Activated CD8-positive, alpha-beta T cell treated with anti-CD3 and anti-CD28 coated beads, Interleukin-2, amount 10 ng/mL, durations not matched to agents 7 days and 5 days (primary cell): ENCODE measurements around the gene EBF4. TPM values are rescaled to one million over a fixed set of nuclear protein-coding genes. Genes with fewer than 3 reads are reported as not detected.
"Not testable (repeated sequence)": the region's sequence is repeated elsewhere in the genome, so short reads cannot be mapped to it uniquely, and the experiment has no call there.

ENCODE experiments used
- ATAC-seq: fragments of 150-1000 bp; cut with Tn5 transposase; one replicate; pipeline ENCODE4 v1.10.0; 2021; ENCODE audit warnings: moderate library complexity
- CTCF ChIA-PET: fragments of 350-600 bp; sonication (Branson Sonifier 250); formaldehyde crosslinking; loops from one replicate; lab custom pipeline; 2021; ENCODE audit warnings: antibody characterized with exemption; lab: Charles Lee
- POLR2A ChIA-PET: fragments of 350-600 bp; sonication (Branson Sonifier 250); formaldehyde crosslinking; loops from one replicate; lab custom pipeline; 2021; ENCODE audit warnings: antibody characterized with exemption; lab: Charles Lee
- DNase-seq: peaks from one replicate; pipeline ENCODE4 v3.0.0-alpha.2; 2020
- H3K27ac Mint-ChIP-seq: one replicate; pipeline ENCODE4 v1.8.0; 2021; ENCODE audit warnings: mild to moderate bottlenecking, mixed read lengths
- H3K27me3 Mint-ChIP-seq: one replicate; pipeline ENCODE4 v1.8.0; 2021; ENCODE audit warnings: low read depth, mixed read lengths
- H3K36me3 Mint-ChIP-seq: one replicate; pipeline ENCODE4 v1.8.0; 2021; ENCODE audit warnings: low read depth, mixed read lengths
- H3K4me1 Mint-ChIP-seq: one replicate; pipeline ENCODE4 v1.8.0; 2021; ENCODE audit warnings: low read depth, mixed read lengths
- H3K4me3 Mint-ChIP-seq: one replicate; pipeline ENCODE4 v1.8.0; 2021; ENCODE audit warnings: mild to moderate bottlenecking, mixed read lengths
- H3K9me3 Mint-ChIP-seq: one replicate; pipeline ENCODE4 v1.8.0; 2022; ENCODE audit warnings: mixed read lengths; ENCODE audit not compliant: insufficient read depth
- total RNA-seq, 2 experiments: library from RNA; stranded (reverse); gene quantifications; one replicate each; pipeline ENCODE4 v1.2.3, GENCODE V29; 2021

EBF4 gene
- total RNA-seq, 2 experiments from 2014 or later: not detected

DNA sequence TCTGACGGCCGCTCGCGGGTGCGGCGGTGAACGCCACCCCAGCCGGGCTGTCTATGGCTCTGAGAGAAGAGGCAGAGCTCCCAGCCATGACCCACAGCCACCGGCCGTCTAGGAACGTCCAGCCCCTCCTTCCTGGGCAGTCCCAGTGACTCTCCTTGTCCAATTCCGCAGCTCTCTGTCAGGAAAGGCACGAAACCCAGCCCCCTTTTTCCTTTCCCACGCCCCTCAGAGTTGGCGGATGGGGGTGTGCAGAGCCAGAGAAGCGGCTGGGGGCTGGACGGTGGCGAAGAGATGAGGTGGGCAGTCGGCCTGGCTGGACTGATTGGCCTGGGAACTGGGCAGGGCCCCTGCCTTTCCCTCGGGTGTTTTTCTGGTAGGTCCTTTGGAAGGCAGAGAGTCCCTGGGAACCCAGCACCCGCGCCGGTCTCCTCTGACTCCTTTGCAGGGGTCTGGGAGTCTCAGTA is 1.5 kb downstream of the EBF4 start:
- Mint-ChIP-seq H3K27me3 (peaks cover 58% of the 10 kb centered on the region), H3K4me3 (no peak overlapping the region), H3K36me3 (peaks cover 3% of the 10 kb centered on the region), H3K4me1 (peaks cover 9% of the 10 kb centered on the region), H3K9me3 (no peaks in the 10 kb centered on the region), H3K27ac (no peak overlapping the region)
- ChIA-PET POLR2A (no interaction called here), CTCF (interaction anchor here (0.8 to 1.5 kb wide), 2 partner anchors 48 to 59 kb away, joined by 3 to 4 read pairs; no protein-coding TSS in a partner anchor)
- no peak for ATAC-seq
- no peak for DNase-seq

DNA sequence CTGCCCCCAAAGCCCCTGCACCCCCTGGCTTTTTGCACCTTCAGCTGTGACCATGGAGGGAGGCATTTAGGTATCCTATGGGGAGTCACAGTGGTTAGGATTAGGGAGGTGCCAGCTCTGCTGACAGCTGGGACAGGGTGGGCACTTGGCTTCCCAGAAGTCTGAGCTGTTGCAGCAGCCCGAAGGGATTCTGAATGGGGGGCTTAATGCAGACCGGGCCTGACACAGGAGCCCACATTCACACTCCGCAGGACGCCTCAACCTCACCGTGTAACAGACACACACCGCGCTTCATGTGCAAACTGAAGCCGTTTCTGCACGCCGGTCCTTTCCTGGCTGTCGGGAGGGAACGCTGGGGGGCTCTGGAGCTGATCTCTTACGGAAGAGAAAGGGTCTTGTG is 1.9 kb downstream of the EBF4 start:
- ChIA-PET POLR2A (no interaction called here), CTCF (interaction anchor here (0.8 to 1.5 kb wide), 2 partner anchors 47 to 58 kb away, joined by 3 to 4 read pairs; no protein-coding TSS in a partner anchor)
- no peaks in the 10 kb centered on the region for H3K9me3 Mint-ChIP-seq
- DNase-seq (no peak), ATAC-seq (no peak)
- no peak overlapping the region for H3K4me3 Mint-ChIP-seq
- H3K4me1 Mint-ChIP-seq: peaks cover 7% of the 10 kb centered on the region
- peaks cover 3% of the 10 kb centered on the region for H3K36me3 Mint-ChIP-seq
- H3K27ac Mint-ChIP-seq: no peak overlapping the region
- H3K27me3 Mint-ChIP-seq: peaks cover 53% of the 10 kb centered on the region

DNA sequence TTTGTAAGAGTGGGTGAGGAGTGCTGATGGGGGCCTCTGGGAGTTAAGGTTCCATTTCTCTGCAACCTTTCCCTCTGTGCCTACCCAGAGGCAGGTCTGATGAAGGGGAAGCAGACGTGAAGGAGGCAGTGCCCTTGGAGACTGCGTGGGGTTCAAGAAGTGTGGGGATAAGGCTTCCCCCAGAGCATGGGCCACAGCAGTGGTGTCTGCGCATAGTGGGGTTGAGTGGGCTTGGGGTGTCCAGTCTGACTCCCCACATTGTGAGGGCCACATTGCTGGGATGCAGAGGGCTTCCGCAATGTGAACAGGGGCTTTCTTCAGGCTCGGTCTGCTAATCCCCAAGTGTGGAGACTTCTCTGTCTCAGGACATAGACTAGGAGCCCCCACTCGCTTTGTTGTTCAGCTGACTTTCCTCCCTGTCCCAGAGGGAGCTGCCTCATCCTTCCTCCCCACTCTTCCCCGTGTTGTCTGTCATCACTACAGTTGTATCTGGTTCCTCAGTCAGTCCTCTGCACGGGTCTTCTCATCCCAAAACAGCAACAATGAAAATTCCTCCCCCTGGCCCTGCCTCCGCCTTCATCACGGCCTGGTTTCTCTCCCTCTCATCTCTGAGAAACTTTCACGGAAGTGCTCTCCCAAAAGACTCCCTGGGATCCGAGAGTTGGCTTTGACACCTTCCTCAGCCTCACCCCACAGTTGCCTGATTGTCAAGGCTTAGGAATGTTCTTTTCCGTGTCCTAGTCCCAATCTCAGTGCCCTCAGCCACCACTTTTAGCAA is 2.8 kb downstream of the EBF4 start:
- CTCF ChIA-PET: no interaction called here

DNA sequence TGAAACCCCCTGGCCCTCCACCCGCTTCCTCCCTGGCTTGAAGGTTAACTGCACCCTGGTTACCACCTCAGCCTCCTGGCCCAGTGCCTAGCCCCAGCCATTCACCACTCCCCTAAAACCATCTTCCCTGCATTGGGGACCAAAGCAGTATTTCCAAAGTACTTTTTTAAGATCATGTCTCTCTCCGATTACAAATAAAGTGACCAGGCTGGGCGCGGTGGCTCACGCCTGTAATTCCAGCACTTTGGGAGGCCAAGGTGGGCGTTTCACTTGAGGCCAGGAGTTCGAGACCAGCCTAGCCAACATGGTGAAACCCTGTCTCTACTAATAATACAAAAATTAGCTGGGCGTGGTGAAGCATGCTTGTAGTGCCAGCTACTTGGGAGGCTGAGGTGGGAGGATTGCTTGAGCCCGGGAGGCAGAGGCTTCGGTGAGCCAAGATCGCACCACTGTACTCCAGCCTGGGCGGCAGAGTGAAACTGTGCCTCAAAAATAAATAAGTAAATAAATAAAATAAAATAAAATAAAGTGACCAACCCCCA is 3.5 kb downstream of the EBF4 start:
- POLR2A ChIA-PET, H3K9me3 Mint-ChIP-seq, H3K36me3 Mint-ChIP-seq, H3K27ac Mint-ChIP-seq, ATAC-seq, H3K4me1 Mint-ChIP-seq, H3K4me3 Mint-ChIP-seq: not testable (repeated sequence)
- CTCF ChIA-PET: interaction anchor here (1.1 kb wide), 1 partner anchor 9 kb away, joined by 3 read pairs; no protein-coding TSS in a partner anchor
- peaks cover 40% of the 10 kb centered on the region for H3K27me3 Mint-ChIP-seq
- peak; percentile 9 for DNase-seq

More for the DNA sequence above, 2.8 kb downstream of the EBF4 start:
- POLR2A ChIA-PET: no interaction called here
- H3K27me3 Mint-ChIP-seq: peaks cover 45% of the 10 kb centered on the region
- DNase-seq (no peak), ATAC-seq (no peak)
- H3K36me3 Mint-ChIP-seq: peaks cover 3% of the 10 kb centered on the region
- no peak overlapping the region for H3K4me3 Mint-ChIP-seq
- peaks cover 7% of the 10 kb centered on the region for H3K4me1 Mint-ChIP-seq
- H3K9me3 Mint-ChIP-seq: no peaks in the 10 kb centered on the region
- H3K27ac Mint-ChIP-seq: no peak overlapping the region

DNA sequence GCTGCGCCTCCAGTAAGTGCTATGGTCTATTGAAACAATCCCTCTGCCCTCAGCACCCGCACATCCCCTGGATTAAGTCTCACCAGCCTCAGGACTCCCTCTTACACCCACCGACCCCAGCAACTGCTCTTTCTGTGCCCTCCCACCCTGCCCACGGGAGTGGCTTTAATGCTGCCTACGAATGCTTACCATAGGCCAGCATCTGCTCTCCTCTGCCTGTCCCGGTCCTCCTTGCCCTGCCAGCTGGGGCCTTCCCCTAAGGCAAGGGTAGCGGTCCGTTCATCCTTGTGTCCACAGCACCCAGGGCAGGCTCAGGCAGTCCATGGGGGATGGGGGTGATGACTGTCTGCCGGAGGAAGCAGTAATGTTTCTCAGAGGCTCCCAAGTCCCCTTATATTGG is 4.1 kb downstream of the EBF4 start:
- Mint-ChIP-seq H3K27ac (no peak overlapping the region), H3K9me3 (no peaks in the 10 kb centered on the region), H3K4me1 (peaks cover 6% of the 10 kb centered on the region), H3K27me3 (peaks cover 34% of the 10 kb centered on the region), H3K4me3 (no peak overlapping the region), H3K36me3 (peaks cover 3% of the 10 kb centered on the region)
- ATAC-seq (no peak), DNase-seq (no peak)
- POLR2A ChIA-PET: no interaction called here
- CTCF ChIA-PET: interaction anchor here (1.1 kb wide), 1 partner anchor 9 kb away, joined by 3 read pairs; no protein-coding TSS in a partner anchor

DNA sequence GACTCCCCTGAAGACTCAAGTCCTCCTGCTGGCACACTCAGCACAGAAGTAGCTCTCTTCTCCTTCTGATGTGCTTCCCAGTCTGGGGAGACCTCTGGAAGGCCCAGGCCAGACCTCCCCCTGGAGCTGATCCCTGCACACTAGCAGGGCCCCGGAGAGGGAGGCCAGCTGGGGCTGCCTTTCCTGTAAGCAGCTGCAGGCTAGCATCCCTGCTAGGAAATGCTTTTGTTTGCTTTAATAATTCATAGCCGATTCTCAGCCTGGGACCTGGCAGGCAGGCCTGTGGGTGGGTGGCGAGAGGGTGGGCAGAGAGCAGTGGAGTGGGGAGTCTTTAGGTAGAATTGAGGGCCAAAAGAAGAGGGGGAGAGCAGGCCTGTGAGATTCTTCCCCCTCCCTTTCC is 5.2 kb downstream of the EBF4 start:
- no peaks in the 10 kb centered on the region for H3K36me3 Mint-ChIP-seq
- POLR2A ChIA-PET: no interaction called here
- CTCF ChIA-PET: no interaction called here
- DNase-seq (peak; percentile 7), ATAC-seq (no peak)
- H3K27me3 Mint-ChIP-seq: peaks cover 28% of the 10 kb centered on the region
- H3K4me3 Mint-ChIP-seq: no peak overlapping the region
- no peaks in the 10 kb centered on the region for H3K9me3 Mint-ChIP-seq
- no peaks in the 10 kb centered on the region for H3K4me1 Mint-ChIP-seq
- no peak overlapping the region for H3K27ac Mint-ChIP-seq

DNA sequence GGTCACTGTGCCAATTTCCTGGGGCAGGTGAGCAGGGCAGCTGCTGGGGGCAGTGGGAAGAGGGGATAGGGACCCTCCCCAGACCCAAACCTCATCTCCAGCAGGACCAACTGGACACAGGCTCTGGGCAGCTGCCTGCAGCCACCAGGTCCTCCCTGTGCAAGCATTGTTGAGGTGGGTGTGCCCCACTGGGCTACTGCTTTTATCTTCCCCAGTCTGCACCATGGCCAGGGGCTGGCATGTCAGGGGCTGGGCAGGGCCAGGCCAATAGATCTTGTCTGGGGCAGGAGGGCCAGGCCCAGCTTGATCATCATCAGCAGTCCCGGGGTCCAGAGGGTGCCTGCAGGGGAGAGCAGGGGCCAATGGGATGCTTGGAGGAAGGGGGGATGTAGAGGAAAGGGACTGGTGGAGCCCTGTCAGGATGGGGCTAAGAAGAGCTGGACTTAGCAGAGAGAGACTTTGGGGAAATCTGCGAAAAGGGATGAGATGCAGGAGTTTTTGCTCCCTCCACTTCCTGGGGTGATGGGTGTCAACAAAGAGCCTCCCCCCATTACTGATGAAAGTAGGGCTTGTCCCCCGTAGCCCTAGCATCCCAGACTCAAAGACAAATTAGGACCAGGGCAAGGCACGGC is 5.7 kb downstream of the EBF4 start:
- H3K4me3 Mint-ChIP-seq: no peak overlapping the region
- no peaks in the 10 kb centered on the region for H3K36me3 Mint-ChIP-seq
- no peaks in the 10 kb centered on the region for H3K9me3 Mint-ChIP-seq
- H3K27ac Mint-ChIP-seq: no peak overlapping the region
- CTCF ChIA-PET: interaction anchor here (2.7 kb wide), 1 partner anchor 43 kb away, joined by 11 read pairs; no protein-coding TSS in a partner anchor
- peaks cover 28% of the 10 kb centered on the region for H3K27me3 Mint-ChIP-seq
- ATAC-seq: no peak
- no peak for DNase-seq
- no peaks in the 10 kb centered on the region for H3K4me1 Mint-ChIP-seq
- POLR2A ChIA-PET: interaction anchor here (0.7 kb wide), 1 partner anchor 29 kb away, joined by 3 read pairs; no protein-coding TSS in a partner anchor

DNA sequence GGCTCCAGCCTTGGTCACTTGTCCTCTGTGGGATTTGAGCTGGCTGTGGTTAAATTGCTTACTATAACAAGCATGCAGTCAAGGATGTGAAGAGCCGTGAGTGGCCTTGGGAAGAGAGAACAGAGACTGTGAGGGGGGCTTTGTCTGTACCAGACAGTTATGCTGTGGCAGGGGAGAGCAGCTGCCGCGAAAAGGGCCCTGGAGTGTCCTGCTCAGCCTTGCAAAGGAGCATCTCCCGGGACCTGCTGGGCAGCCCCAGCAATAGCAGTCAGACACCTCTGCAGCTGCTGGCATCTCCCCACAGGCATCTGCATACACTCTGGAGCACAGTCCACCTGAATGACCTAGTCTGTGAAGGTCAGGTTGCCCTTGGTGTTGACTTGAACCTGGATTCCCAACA is 6.3 kb downstream of the EBF4 start:
- no peaks in the 10 kb centered on the region for H3K36me3 Mint-ChIP-seq
- peaks cover 28% of the 10 kb centered on the region for H3K27me3 Mint-ChIP-seq
- POLR2A ChIA-PET: interaction anchor here (0.7 kb wide), 1 partner anchor 29 kb away, joined by 3 read pairs; no protein-coding TSS in a partner anchor
- CTCF ChIA-PET: interaction anchor here (2.7 kb wide), 1 partner anchor 42 kb away, joined by 11 read pairs; no protein-coding TSS in a partner anchor
- H3K4me1 Mint-ChIP-seq: no peaks in the 10 kb centered on the region
- H3K4me3 Mint-ChIP-seq: no peak overlapping the region
- no peaks in the 10 kb centered on the region for H3K9me3 Mint-ChIP-seq
- ATAC-seq (no peak), DNase-seq (no peak)
- no peak overlapping the region for H3K27ac Mint-ChIP-seq

DNA sequence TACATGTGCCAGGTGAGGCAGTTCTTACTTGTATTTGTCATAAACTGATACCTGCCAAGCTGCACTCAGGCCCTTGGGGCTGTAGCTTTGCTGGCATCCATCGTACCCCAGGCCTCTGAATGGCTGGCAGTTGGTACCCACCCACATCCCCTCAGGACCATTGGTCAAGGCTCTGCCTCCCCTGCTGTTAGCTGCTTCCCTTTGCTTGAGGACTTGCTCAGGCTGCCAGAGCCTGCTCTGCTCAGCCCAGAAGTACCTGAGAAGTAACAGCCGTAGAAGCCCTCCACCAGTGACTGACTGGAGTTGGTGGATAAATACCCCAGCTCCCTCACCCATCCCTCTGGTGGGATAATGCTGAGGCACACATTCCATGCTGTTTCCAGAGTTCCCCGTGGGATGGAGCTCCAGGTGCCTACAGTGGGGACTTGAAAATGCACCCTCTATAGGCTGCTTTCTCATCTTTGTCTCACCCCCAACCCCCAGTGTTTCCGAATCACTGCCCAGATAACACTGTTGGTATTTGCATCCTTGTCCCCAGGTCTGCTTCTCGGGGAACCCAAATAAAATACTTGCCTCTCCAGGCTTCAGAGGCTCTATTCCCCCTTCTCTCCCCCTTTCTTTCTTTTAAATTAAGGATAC is 7.3 kb downstream of the EBF4 start:
- H3K36me3 Mint-ChIP-seq: no peaks in the 10 kb centered on the region

DNA sequence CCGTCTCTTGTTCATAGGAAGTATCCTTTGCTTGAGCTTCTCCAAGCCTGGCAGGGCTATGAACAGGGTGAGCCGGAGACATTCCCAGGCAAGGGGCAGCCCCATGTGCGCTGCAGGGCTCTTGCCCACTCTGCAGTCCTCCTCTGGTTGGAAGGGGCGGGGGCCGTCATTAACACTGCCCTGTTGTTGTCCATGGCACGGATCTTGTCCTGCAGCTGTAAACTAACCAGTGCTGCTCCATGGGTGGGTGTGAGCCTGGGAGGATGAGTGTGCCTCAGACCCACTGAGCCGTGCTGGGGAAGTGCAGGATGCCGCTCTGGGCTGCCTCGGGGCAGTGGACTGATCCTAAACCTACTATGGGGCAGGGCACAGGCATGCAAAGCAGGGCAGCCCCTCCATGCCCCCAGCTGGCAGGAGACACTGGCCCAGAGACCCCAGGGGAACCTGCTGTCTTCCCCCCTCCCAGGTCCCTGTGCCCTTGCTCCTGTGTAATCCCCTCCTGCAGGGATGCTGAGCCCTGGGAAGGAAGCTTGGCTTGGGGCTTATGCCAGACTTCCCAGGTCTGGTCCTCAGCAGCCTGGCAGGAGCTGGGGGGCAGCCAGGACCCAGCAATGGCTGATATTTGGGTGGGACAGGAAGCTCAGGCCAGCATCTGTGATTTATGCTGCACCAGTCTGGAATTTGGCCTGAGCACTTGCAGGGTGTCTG is 8.5 kb downstream of the EBF4 start:
- ATAC-seq (no peak), DNase-seq (no peak)
- H3K4me3 Mint-ChIP-seq: no peak overlapping the region
- ChIA-PET CTCF (interaction anchor here (2.7 kb wide), 1 partner anchor 40 kb away, joined by 11 read pairs; no protein-coding TSS in a partner anchor), POLR2A (no interaction called here)
- no peaks in the 10 kb centered on the region for H3K4me1 Mint-ChIP-seq
- H3K27me3 Mint-ChIP-seq: peaks cover 7% of the 10 kb centered on the region
- H3K36me3 Mint-ChIP-seq: no peaks in the 10 kb centered on the region
- no peaks in the 10 kb centered on the region for H3K9me3 Mint-ChIP-seq
- no peak overlapping the region for H3K27ac Mint-ChIP-seq

More for the DNA sequence above, 7.3 kb downstream of the EBF4 start:
- Mint-ChIP-seq H3K9me3 (no peaks in the 10 kb centered on the region), H3K4me1 (no peaks in the 10 kb centered on the region), H3K4me3 (no peak overlapping the region), H3K27ac (no peak overlapping the region), H3K27me3 (peaks cover 19% of the 10 kb centered on the region)
- POLR2A ChIA-PET: no interaction called here
- CTCF ChIA-PET: interaction anchor here (1.2 to 2.7 kb wide), 2 partner anchors 13 to 41 kb away, joined by 4 to 11 read pairs; no protein-coding TSS in a partner anchor
- no peak for ATAC-seq
- no peak for DNase-seq

DNA sequence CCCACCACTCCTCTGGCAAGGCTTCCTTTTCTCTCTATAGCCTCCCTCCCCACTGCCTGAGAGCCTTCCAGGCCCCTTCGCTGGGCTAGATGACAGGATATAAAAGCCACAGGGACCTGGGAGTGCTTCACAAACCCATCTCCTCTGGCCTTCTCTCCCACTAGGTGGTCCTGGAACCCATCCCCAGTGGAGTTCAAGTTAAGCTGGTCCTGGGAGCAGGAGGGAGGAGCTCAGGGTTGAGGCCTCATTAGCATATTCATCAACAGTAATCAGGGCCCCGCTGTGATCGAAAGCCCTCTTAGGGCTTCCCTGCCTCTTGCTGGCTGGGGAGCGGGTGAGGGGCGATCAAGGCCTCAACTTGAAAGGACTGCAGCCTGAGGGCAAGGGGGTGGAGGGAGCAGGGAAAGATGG is 9.1 kb downstream of the EBF4 start:
- Mint-ChIP-seq H3K27ac (no peak overlapping the region), H3K9me3 (no peaks in the 10 kb centered on the region), H3K4me1 (peaks cover 3% of the 10 kb centered on the region), H3K36me3 (no peaks in the 10 kb centered on the region), H3K27me3 (peaks cover 4% of the 10 kb centered on the region), H3K4me3 (no peak overlapping the region)
- ATAC-seq (no peak), DNase-seq (no peak)
- ChIA-PET POLR2A (no interaction called here), CTCF (no interaction called here)
